Choroid plexus epithelial cell (primary cell): ENCODE data around the gene PPP1R2.
A peak's percentile ranks its signal among the peaks of the same experiment; 100 is the strongest.

ENCODE experiments used
- DNase-seq: peaks from one replicate; pipeline ENCODE4 v3.0.0-alpha.2; 2010; ENCODE audit warnings: low read depth
- H3K4me3 ChIP-seq: 2 replicates; pipeline ENCODE4 v1.5.1; 2011; ENCODE audit warnings: low read depth, mild to moderate bottlenecking, control low read depth, low read length, moderate library complexity
- TF ChIP-seq, protein P1 (sequence below): conservative IDR thresholded peaks from 2 replicates; pipeline ENCODE4 v1.5.1; 2011; ENCODE audit warnings: low read depth, mild to moderate bottlenecking, control low read depth, inconsistent platforms, low read length, moderate library complexity

Gene PPP1R2

DNA sequence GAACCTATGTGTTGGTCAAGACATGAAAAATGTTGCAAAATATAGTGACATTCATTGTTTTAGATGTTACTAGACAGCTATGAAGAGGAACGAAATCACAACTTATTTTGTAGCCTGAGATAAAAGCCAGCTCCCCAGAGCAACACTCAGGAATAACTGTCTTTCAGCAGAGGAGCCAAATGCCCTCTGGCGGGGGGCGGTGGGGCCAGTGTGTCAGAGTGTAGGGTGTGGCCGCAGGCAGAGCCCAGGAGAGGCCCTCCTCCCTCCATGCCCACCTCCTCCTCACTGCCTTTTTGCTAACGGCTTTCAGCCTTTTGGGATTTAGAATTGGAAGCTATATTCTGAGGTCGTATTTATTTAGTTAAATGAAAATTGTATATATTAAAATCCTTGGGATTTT, 23.7 kb upstream of the PPP1R2 start:
- H3K4me3 ChIP-seq = no peak overlapping the region
- TF ChIP-seq, protein P1, sequence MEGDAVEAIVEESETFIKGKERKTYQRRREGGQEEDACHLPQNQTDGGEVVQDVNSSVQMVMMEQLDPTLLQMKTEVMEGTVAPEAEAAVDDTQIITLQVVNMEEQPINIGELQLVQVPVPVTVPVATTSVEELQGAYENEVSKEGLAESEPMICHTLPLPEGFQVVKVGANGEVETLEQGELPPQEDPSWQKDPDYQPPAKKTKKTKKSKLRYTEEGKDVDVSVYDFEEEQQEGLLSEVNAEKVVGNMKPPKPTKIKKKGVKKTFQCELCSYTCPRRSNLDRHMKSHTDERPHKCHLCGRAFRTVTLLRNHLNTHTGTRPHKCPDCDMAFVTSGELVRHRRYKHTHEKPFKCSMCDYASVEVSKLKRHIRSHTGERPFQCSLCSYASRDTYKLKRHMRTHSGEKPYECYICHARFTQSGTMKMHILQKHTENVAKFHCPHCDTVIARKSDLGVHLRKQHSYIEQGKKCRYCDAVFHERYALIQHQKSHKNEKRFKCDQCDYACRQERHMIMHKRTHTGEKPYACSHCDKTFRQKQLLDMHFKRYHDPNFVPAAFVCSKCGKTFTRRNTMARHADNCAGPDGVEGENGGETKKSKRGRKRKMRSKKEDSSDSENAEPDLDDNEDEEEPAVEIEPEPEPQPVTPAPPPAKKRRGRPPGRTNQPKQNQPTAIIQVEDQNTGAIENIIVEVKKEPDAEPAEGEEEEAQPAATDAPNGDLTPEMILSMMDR = no peak
- DNase-seq = no peak

DNA sequence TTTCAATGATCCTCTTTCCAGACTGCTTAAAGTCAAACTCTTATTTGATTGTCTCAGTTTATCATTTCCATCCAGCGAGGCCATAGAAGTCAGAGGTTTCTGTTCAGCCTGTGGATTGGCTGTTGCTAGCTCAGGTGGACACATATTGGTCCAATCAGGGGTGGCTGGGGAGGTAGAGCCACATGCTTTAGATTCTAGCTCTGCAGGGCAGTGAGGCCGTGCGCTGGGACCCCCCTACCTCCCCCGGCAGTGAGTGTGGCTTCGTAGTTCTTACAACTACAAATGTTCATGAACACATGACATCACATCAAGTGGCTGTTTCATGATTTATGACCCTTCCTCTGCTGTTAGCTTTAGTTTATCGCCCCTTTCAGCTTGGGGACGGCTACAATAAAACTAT, 22.6 kb upstream of the PPP1R2 start:
- TF ChIP-seq, protein P1 = no peak
- no peak for DNase-seq
- H3K4me3 ChIP-seq = no peak overlapping the region

DNA sequence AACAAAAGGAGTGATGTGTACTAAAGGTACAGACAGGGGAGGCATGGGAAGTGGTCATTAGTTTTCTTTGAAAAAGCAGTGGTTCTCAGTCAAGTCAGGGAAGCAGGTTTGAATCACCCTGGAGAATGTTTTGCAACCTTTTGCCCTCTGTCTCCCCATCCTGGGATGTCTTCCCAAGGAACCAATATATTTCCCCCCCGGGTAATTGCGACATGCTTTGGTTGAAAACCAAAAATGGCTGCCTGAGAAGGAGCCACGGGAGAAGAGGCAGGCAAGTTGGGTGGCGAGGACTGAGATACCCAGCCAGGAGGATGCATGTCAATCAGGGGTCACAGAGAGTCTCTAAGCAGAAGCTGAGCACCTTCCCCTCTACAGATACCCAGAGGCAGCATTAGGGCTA, 20.2 kb upstream of the PPP1R2 start:
- TF ChIP-seq, protein P1 = no peak
- DNase-seq = no peak
- H3K4me3 ChIP-seq = no peak overlapping the region

DNA sequence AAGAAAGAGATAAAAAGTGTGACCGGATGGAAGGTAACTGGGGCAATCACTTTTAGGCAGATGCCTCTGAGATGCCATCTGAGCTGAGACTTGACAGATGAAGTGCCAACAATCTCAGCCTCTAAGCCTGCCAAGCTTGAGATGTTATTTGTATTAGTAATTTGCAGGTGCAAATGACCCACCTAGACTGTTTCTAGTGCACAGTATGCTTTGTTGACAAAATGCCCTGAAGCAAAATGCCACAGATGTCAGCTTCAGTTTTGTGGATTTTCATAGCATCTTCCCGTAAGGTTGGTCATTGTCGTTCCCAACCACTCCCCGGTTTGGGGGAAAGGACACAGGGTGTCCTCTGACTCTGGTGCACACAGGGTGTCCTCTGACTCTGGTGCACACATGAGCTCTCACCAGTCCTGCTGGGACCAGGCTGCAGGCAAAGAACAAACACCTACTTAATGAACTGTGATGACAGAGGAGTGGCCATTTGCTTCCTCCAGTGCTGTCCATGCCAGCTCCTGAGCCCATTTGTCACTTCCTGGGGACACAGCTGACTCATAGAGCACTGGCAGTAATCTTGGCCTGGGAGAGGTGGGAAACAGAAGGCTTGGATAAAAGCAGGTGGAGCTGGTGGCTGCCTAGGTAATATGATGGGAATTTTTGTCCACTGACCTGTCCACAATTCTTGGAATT, 16.7 kb upstream of the PPP1R2 start:
- no peak overlapping the region for H3K4me3 ChIP-seq
- DNase-seq = no peak
- TF ChIP-seq, protein P1 = no peak

DNA sequence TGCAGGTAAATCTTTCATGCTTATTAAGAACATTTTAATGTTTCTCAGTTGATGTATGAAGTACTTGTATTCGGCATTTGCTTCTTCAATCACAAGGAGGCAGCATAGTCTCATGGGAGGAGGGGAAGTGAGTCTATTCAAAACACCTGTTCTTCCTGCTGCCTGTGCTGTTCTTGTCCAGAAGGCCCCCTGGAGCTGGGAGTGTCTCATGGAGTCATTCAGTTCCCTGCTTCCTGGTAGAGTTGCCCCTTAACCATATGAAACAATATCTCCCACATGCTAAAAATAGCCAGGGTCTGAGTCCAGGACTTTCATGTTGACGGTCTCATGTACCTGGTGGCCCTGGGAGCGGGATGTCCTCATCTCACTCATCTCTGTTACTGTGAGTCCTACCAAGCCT, 15.5 kb upstream of the PPP1R2 start:
- TF ChIP-seq, protein P1 = peak; percentile 74
- no peak overlapping the region for H3K4me3 ChIP-seq
- peak; percentile 86 for DNase-seq

DNA sequence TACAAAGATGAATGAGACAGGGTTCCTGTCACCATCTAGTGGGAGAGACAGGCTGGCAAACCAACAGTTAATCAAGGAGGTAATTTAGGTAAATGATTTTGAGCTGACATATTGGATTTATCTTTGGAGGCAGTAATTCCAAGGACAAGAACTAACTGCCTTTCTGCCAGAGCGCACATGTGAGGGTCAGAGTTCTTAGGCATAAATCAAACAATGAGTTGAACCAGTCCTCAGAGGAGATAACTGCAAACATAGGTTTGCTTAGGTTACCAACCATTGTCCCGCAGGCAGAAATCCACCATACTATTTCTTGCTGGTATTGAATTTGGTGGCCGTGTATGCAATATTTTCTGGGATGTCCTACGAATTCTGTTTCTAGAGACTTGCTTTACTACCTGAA, 14.2 kb upstream of the PPP1R2 start:
- H3K4me3 ChIP-seq = no peak overlapping the region
- TF ChIP-seq, protein P1 = no peak
- DNase-seq = no peak

DNA sequence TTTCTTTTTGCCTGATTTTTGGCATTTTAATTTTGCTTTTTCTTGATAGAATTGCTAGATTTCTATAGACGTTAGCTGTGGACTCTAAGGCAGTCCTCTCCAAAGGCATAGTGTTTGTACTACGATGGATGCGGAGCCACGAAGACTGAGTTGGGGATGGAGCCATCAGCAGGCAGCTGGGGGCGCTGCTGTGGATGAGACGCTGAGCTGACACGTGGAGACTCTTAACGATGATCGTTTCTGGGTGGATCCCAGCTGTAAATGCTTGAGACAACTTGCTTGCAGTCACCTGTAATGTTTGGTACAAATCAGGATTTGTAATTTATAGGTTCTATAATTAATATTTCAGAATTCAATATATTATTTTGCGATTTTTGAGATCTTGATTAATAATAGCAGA, 13.3 kb upstream of the PPP1R2 start:
- DNase-seq = peak; percentile 54
- TF ChIP-seq, protein P1 = peak; percentile 70
- no peak overlapping the region for H3K4me3 ChIP-seq
